Astrocyte (in vitro differentiated cells and primary cell): Measurements from ENCODE around the gene DIAPH3. TPM values are rescaled to one million over a fixed set of nuclear protein-coding genes. Genes with fewer than 3 reads are reported as not detected.

Source experiments
- DNase-seq: peaks from one replicate; pipeline ENCODE4 v3.0.0-alpha.2; 2010; ENCODE audit warnings: low read depth
- FAIRE-seq: peaks from 2 replicates; lab custom pipeline; 2011; peaks lifted over from hg19 to GRCh38; lab: Jason Lieb, UNC
- H2AFZ ChIP-seq: 2 replicates; pipeline ENCODE4 v1.6.0; 2012; ENCODE audit warnings: low read depth, low read length, inconsistent platforms
- H3K27ac ChIP-seq: 2 replicates; pipeline ENCODE4 v1.5.1; 2011; ENCODE audit warnings: low read depth, low read length, inconsistent platforms
- H3K27me3 ChIP-seq: 2 replicates; pipeline ENCODE4 v1.6.0; 2011; ENCODE audit warnings: low read length, inconsistent platforms; ENCODE audit not compliant: insufficient read depth
- H3K36me3 ChIP-seq: 2 replicates; pipeline ENCODE4 v1.5.1; 2011; ENCODE audit warnings: low read length, inconsistent platforms; ENCODE audit not compliant: insufficient read depth
- H3K4me1 ChIP-seq: 2 replicates; pipeline ENCODE4 v1.5.1; 2011; ENCODE audit warnings: low read length, inconsistent platforms; ENCODE audit not compliant: insufficient read depth
- H3K4me2 ChIP-seq: 2 replicates; pipeline ENCODE4 v1.6.0; 2012; ENCODE audit warnings: low read length, inconsistent platforms
- H3K4me3 ChIP-seq: 2 replicates; pipeline ENCODE4 v1.5.1; 2011; ENCODE audit warnings: low read depth, mild to moderate bottlenecking, low read length, inconsistent platforms; ENCODE audit not compliant: insufficient read depth
- H3K79me2 ChIP-seq: 2 replicates; pipeline ENCODE4 v1.6.0; 2012; ENCODE audit warnings: mild to moderate bottlenecking, low read length, inconsistent platforms; ENCODE audit not compliant: insufficient read depth
- H3K9ac ChIP-seq: 2 replicates; pipeline ENCODE4 v1.6.0; 2012; ENCODE audit warnings: mild to moderate bottlenecking, low read length, inconsistent platforms
- H3K9me3 ChIP-seq: 2 replicates; pipeline ENCODE4 v1.5.1; 2012; ENCODE audit warnings: low read depth, mild to moderate bottlenecking, low read length, inconsistent platforms; ENCODE audit not compliant: insufficient read depth
- H4K20me1 ChIP-seq: 2 replicates; pipeline ENCODE4 v1.6.0; 2012; ENCODE audit warnings: low read length, inconsistent platforms; ENCODE audit not compliant: insufficient read depth
- H3K27ac Mint-ChIP-seq: one replicate; pipeline ENCODE4 v1.8.0; 2021; ENCODE audit warnings: mild to moderate bottlenecking, mixed read lengths; ENCODE audit not compliant: unreplicated experiment
- H3K27me3 Mint-ChIP-seq: one replicate; pipeline ENCODE4 v1.8.0; 2021; ENCODE audit warnings: low read depth, mixed read lengths; ENCODE audit not compliant: unreplicated experiment
- H3K36me3 Mint-ChIP-seq: one replicate; pipeline ENCODE4 v1.8.0; 2021; ENCODE audit warnings: low read depth, mixed read lengths; ENCODE audit not compliant: unreplicated experiment
- H3K4me1 Mint-ChIP-seq: one replicate; pipeline ENCODE4 v1.8.0; 2021; ENCODE audit warnings: low read depth, mixed read lengths; ENCODE audit not compliant: unreplicated experiment
- H3K4me3 Mint-ChIP-seq: one replicate; pipeline ENCODE4 v1.8.0; 2021; ENCODE audit warnings: mild to moderate bottlenecking, moderate library complexity, mixed read lengths; ENCODE audit not compliant: unreplicated experiment
- H3K9me3 Mint-ChIP-seq: one replicate; pipeline ENCODE4 v1.8.0; 2021; ENCODE audit warnings: mild to moderate bottlenecking, mixed read lengths; ENCODE audit not compliant: unreplicated experiment
- EZH2 ChIP-seq: IDR thresholded peaks from 2 replicates; pipeline ENCODE4 v1.6.1; 2012; ENCODE audit warnings: mild to moderate bottlenecking, low read length, inconsistent platforms; ENCODE audit not compliant: insufficient read depth
- total RNA-seq: library from RNA; stranded (reverse); gene quantifications from 2 replicates; pipeline ENCODE4 v1.2.1, GENCODE V29; 2021
- TF ChIP-seq, protein P1 (sequence below): IDR thresholded peaks from 2 replicates; pipeline ENCODE4 v1.5.1; 2011; ENCODE audit warnings: low read depth, mild to moderate bottlenecking, inconsistent platforms, low read length, moderate library complexity; ENCODE audit not compliant: insufficient read depth

Gene DIAPH3
- total RNA-seq, 1 donor from 2014 or later, result 19.0 TPM

GRCh38 chr13:59978862-59979261 is 184.9 kb downstream of the DIAPH3 start:
- no peaks in the 10 kb centered on the region for H3K36me3 Mint-ChIP-seq
- no peak overlapping the region for H3K4me3 ChIP-seq
- TF ChIP-seq, protein P1, sequence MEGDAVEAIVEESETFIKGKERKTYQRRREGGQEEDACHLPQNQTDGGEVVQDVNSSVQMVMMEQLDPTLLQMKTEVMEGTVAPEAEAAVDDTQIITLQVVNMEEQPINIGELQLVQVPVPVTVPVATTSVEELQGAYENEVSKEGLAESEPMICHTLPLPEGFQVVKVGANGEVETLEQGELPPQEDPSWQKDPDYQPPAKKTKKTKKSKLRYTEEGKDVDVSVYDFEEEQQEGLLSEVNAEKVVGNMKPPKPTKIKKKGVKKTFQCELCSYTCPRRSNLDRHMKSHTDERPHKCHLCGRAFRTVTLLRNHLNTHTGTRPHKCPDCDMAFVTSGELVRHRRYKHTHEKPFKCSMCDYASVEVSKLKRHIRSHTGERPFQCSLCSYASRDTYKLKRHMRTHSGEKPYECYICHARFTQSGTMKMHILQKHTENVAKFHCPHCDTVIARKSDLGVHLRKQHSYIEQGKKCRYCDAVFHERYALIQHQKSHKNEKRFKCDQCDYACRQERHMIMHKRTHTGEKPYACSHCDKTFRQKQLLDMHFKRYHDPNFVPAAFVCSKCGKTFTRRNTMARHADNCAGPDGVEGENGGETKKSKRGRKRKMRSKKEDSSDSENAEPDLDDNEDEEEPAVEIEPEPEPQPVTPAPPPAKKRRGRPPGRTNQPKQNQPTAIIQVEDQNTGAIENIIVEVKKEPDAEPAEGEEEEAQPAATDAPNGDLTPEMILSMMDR, result no peak
- TF ChIP-seq EZH2, result no peak
- no peaks in the 10 kb centered on the region for H3K27me3 ChIP-seq
- H4K20me1 ChIP-seq, result no peaks in the 10 kb centered on the region
- H3K4me1 Mint-ChIP-seq, result peaks cover 5% of the 10 kb centered on the region
- no peaks in the 10 kb centered on the region for H3K79me2 ChIP-seq
- H2AFZ ChIP-seq, result no peak overlapping the region
- no peaks in the 10 kb centered on the region for H3K36me3 ChIP-seq
- H3K9me3 ChIP-seq, result no peaks in the 10 kb centered on the region
- no peak overlapping the region for H3K27ac Mint-ChIP-seq
- no peak overlapping the region for H3K27ac ChIP-seq
- no peaks in the 10 kb centered on the region for H3K27me3 Mint-ChIP-seq
- FAIRE-seq, result no peak
- no peak overlapping the region for H3K4me2 ChIP-seq
- H3K4me1 ChIP-seq, result peaks cover 4% of the 10 kb centered on the region
- no peaks in the 10 kb centered on the region for H3K9me3 Mint-ChIP-seq
- no peak overlapping the region for H3K9ac ChIP-seq
- DNase-seq, result no peak
- H3K4me3 Mint-ChIP-seq, result no peak overlapping the region

- no peaks in the 10 kb centered on the region for H3K27me3 ChIP-seq
- H3K4me3 ChIP-seq, result no peak overlapping the region
- Mint-ChIP-seq H3K27ac (no peak overlapping the region), H3K9me3 (no peaks in the 10 kb centered on the region), H3K36me3 (no peaks in the 10 kb centered on the region), H3K4me1 (no peaks in the 10 kb centered on the region), H3K4me3 (no peak overlapping the region), H3K27me3 (no peaks in the 10 kb centered on the region)
- no peak overlapping the region for H2AFZ ChIP-seq
- no peaks in the 10 kb centered on the region for H3K36me3 ChIP-seq
- no peaks in the 10 kb centered on the region for H3K79me2 ChIP-seq
- H3K9me3 ChIP-seq, result no peaks in the 10 kb centered on the region
- H3K4me1 ChIP-seq, result no peaks in the 10 kb centered on the region
- H3K4me2 ChIP-seq, result no peak overlapping the region
- DNase-seq (no peak), FAIRE-seq (no peak)
- no peak overlapping the region for H3K27ac ChIP-seq
- no peak overlapping the region for H3K9ac ChIP-seq
- TF ChIP-seq EZH2, result no peak
- TF ChIP-seq, protein P1, result no peak
- no peaks in the 10 kb centered on the region for H4K20me1 ChIP-seq
Observed at GRCh38 chr13:59976856-59977255, 186.9 kb downstream of the DIAPH3 start.

- no peaks in the 10 kb centered on the region for H3K4me1 ChIP-seq
- no peaks in the 10 kb centered on the region for H3K27me3 ChIP-seq
- Mint-ChIP-seq H3K36me3 (peaks cover 1% of the 10 kb centered on the region), H3K27ac (no peak overlapping the region), H3K4me1 (peaks cover under 1% of the 10 kb centered on the region), H3K9me3 (no peaks in the 10 kb centered on the region), H3K27me3 (no peaks in the 10 kb centered on the region), H3K4me3 (no peak overlapping the region)
- no peak overlapping the region for H3K27ac ChIP-seq
- H3K4me3 ChIP-seq, result no peak overlapping the region
- no peaks in the 10 kb centered on the region for H4K20me1 ChIP-seq
- H3K9ac ChIP-seq, result no peak overlapping the region
- no peaks in the 10 kb centered on the region for H3K79me2 ChIP-seq
- TF ChIP-seq, protein P1, result no peak
- TF ChIP-seq EZH2, result no peak
- FAIRE-seq (no peak), DNase-seq (no peak)
- H3K36me3 ChIP-seq, result no peaks in the 10 kb centered on the region
- no peak overlapping the region for H3K4me2 ChIP-seq
- H2AFZ ChIP-seq, result no peak overlapping the region
- H3K9me3 ChIP-seq, result no peaks in the 10 kb centered on the region
Observed at GRCh38 chr13:59975807-59976435, 187.8 kb downstream of the DIAPH3 start.
